Esophagus squamous epithelium (tissue), 5 donors: ENCODE data around the gene NSG2. TPM values are rescaled to one million over a fixed set of nuclear protein-coding genes. Genes with fewer than 3 reads are reported as not detected.

Source experiments
- DNase-seq: peaks from one replicate; lab custom pipeline; 2025; lab: John Stamatoyannopoulos, UW
- H3K27ac ChIP-seq, 4 donors: fragments of 200-600 bp; sonication (generic); one replicate each; pipeline ENCODE4 v1.5.1; 2016 to 2019; ENCODE audit warnings: mild to moderate bottlenecking in 1 of 4
- H3K27me3 ChIP-seq, 4 donors: fragments of 200-600 bp; sonication (generic); 1 replicate in 3 of 4; 2 replicates in 1 of 4; pipeline versions ENCODE4 v1.5.1 to v1.6.0; 2017 to 2021; ENCODE audit warnings: antibody characterized with exemption in 1 of 4
- H3K36me3 ChIP-seq, 3 donors: fragments of 200-600 bp; sonication (generic); one replicate each; pipeline ENCODE4 v1.5.1; 2016 to 2019
- H3K4me1 ChIP-seq, 3 donors: fragments of 200-600 bp; sonication (generic); one replicate each; pipeline ENCODE4 v1.5.1; 2017 to 2019
- H3K4me3 ChIP-seq, 4 donors: fragments of 200-600 bp; sonication (generic); 1 replicate in 3 of 4; 2 replicates in 1 of 4; pipeline ENCODE4 v1.5.1; 2016 to 2019; ENCODE audit warnings: mild to moderate bottlenecking in 2 of 4, moderate library complexity in 1 of 4
- H3K9me3 ChIP-seq, 3 donors: fragments of 200-600 bp; sonication (generic); one replicate each; pipeline ENCODE4 v1.5.1; 2016 to 2019
- POLR2A ChIP-seq, 4 donors: fragments of 450-650 bp; IDR thresholded peaks; one replicate each; pipeline ENCODE4 v1.6.1; 2017; ENCODE audit warnings: antibody characterized with exemption in 4 of 4, mild to moderate bottlenecking in 4 of 4, moderate library complexity in 3 of 4
- WGBS, 2 donors: methylation state at CpG; one replicate each; pipeline ENCODE4 v1.1.5; 2018; 5-methylcytosine and 5-hydroxymethylcytosine counted together
- intact Hi-C: fragments of 100-400 bp; cut with DNase I; formaldehyde crosslinking; loops from one replicate; pipeline ENCODE4 v1.15.0; 2022
- total RNA-seq, 4 donors: library from RNA; depleted of rRNA; stranded (reverse); fragments of >200 nt; gene quantifications; one replicate each; pipeline ENCODE4 v1.1.0, GENCODE V29; 2016
- TF ChIP-seq, protein P1 (sequence below), 6 experiments: fragments of 450-650 bp in 4 of 6; fragments of 200-600 bp in 2 of 6; sonication (generic) in 2 of 6; IDR thresholded peaks; one replicate each; pipeline ENCODE4 v1.5.1; 2016 to 2019; ENCODE audit warnings: antibody characterized with exemption in 6 of 6, mild to moderate bottlenecking in 4 of 6, moderate library complexity in 4 of 6
- donor health status: DM: yes; HTN: yes; CAD: no.

The NSG2 gene
- total RNA-seq: not detected

DNA sequence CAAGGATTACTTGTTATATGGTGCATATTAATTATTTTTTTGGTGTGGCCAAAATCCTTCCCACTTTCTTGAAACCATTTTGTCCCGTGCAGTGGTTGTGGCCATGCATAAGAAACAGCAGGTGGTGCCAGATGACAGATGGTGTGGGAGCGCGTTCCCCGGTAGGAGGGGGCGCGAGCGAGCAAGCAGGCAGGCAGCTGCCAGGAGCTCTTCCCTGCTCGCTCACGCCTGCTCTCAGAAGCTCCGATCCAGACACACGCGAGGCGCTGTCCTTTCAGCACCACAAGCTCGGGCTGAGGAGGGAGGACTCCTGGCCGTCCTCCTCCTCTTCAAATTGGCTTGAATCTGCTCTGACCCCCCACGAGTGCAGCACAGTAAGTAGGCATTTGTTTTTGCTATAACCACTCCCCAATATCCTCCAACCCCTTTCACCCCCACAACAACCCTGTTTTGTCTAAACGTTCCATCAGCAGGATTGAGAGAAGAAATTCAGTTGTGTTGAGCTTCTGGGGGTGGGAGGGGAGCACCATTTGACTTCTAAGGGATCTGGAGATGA is at the start of gene NSG2:
Gene NSG2, plus strand, starts transcription at position 237 of the 556 bp plus-strand sequence. CDS start 1,050 bp downstream, outside the sequence.
- intact Hi-C loops: loop anchor here (5.0 kb wide), 1 partner anchor 267 kb away; no protein-coding TSS in a partner anchor
- TF ChIP-seq, protein P1, sequence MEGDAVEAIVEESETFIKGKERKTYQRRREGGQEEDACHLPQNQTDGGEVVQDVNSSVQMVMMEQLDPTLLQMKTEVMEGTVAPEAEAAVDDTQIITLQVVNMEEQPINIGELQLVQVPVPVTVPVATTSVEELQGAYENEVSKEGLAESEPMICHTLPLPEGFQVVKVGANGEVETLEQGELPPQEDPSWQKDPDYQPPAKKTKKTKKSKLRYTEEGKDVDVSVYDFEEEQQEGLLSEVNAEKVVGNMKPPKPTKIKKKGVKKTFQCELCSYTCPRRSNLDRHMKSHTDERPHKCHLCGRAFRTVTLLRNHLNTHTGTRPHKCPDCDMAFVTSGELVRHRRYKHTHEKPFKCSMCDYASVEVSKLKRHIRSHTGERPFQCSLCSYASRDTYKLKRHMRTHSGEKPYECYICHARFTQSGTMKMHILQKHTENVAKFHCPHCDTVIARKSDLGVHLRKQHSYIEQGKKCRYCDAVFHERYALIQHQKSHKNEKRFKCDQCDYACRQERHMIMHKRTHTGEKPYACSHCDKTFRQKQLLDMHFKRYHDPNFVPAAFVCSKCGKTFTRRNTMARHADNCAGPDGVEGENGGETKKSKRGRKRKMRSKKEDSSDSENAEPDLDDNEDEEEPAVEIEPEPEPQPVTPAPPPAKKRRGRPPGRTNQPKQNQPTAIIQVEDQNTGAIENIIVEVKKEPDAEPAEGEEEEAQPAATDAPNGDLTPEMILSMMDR (IDR thresholded peaks at IDR 0.05): peak; percentile 40 to 73 (median 52)
- TF ChIP-seq POLR2A (IDR thresholded peaks at IDR 0.05): no peak
- Histone ChIP-seq H3K27ac (no peak within 1 kb of the TSS), H3K9me3 (no peaks in the 10 kb centered on the region), H3K4me3 (no peak within 1 kb of the TSS), H3K27me3 (peaks cover 0 to 15% (median 0%) of the 10 kb centered on the region in 4 donors), H3K36me3 (no peaks in the 10 kb centered on the region), H3K4me1 (no peaks in the 10 kb centered on the region)
- 4 to 6% methylated on average over 6 to 17 of the region's 17 CpGs for WGBS, 2 donors
- peak; percentile 4 for DNase-seq

DNA sequence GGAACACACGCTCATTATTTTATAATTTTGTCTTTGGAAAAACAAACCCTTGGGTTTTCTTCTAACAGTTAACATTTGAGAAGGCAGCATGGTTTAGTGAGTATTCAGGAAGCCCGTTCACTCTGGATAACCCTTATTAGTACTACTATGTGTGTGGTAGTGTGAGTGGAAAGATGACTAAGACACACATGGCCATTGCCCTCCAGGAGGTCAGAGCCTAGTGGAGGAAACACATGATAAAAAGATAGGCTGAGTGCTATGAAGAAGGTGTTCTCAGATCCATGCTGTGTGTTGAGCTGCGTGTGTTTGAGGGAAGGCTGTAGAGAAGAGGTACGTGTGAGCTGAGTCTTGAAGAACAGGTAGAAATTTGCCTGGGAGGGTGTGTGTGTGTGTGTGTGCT is 48.2 kb upstream of the NSG2 start:
- peaks cover 0 to 34% (median 2%) of the 10 kb centered on the region in 4 donors for H3K27me3 ChIP-seq
- no peaks in the 10 kb centered on the region for H3K4me1 ChIP-seq
- intact Hi-C loops: no loop called here
- H3K9me3 ChIP-seq: no peaks in the 10 kb centered on the region
- DNase-seq: no peak
- no peak overlapping the region for H3K4me3 ChIP-seq
- no peak overlapping the region for H3K27ac ChIP-seq
- H3K36me3 ChIP-seq: no peaks in the 10 kb centered on the region
- WGBS, 2 donors: 58 to 73% methylated on average over 4 of the region's 4 CpGs
- TF ChIP-seq POLR2A (IDR thresholded peaks at IDR 0.05): no peak
- TF ChIP-seq, protein P1 (IDR thresholded peaks at IDR 0.05): no peak

DNA sequence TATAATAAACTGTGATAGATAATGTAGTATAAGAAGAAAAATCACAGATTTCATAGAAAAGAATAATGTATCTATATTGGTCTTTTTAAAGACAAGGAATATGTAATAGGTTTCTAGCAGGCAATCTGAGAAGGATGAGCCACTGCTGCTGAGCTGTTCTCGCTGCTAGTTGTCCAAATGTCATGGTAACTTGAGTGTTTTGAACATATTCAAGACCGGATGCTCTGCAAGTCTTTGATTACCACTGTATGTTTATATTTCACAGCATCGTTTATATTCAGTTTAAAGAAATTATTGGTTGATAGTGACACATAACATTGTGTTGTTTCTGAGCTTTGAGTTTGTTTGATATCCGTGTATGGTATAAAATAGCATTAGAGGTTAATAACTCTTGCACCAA is 47.0 kb upstream of the NSG2 start:
- no peak for DNase-seq
- Histone ChIP-seq H3K4me1 (no peaks in the 10 kb centered on the region), H3K9me3 (no peaks in the 10 kb centered on the region), H3K36me3 (no peaks in the 10 kb centered on the region), H3K27me3 (peaks cover 0 to 25% (median 0%) of the 10 kb centered on the region in 4 donors), H3K27ac (no peak overlapping the region), H3K4me3 (no peak overlapping the region)
- TF ChIP-seq, protein P1 (IDR thresholded peaks at IDR 0.05): no peak
- TF ChIP-seq POLR2A (IDR thresholded peaks at IDR 0.05): no peak
- 44 to 62% methylated on average over 4 of the region's 4 CpGs for WGBS, 2 donors
- intact Hi-C loops: no loop called here

DNA sequence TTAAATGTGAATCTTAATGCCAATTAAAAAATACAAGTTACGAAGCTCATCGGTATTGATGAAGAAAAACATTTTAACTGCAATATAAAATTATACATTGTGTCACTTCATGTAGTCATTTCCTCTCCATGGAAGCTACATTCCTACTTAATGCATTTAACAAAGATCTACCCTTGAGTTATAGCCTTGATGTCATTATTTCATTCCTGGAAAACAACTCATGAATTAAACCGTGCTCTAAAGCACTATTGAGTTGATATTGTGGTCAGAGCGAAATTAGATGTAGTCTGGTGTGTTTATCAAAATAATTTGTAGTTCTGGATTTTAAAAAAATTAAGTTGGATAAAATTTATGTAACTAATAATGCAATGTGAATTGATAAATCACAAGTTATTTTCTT is 45.4 kb upstream of the NSG2 start:
- TF ChIP-seq, protein P1 (IDR thresholded peaks at IDR 0.05): no peak
- TF ChIP-seq POLR2A (IDR thresholded peaks at IDR 0.05): no peak
- Histone ChIP-seq H3K27ac (no peak overlapping the region), H3K36me3 (no peaks in the 10 kb centered on the region), H3K4me3 (no peak overlapping the region), H3K27me3 (peaks cover 0 to 21% (median 0%) of the 10 kb centered on the region in 4 donors), H3K4me1 (no peaks in the 10 kb centered on the region), H3K9me3 (no peaks in the 10 kb centered on the region)
- intact Hi-C loops: no loop called here
- 74 to 77% methylated on average over 4 of the region's 4 CpGs for WGBS, 2 donors
- DNase-seq: no peak

DNA sequence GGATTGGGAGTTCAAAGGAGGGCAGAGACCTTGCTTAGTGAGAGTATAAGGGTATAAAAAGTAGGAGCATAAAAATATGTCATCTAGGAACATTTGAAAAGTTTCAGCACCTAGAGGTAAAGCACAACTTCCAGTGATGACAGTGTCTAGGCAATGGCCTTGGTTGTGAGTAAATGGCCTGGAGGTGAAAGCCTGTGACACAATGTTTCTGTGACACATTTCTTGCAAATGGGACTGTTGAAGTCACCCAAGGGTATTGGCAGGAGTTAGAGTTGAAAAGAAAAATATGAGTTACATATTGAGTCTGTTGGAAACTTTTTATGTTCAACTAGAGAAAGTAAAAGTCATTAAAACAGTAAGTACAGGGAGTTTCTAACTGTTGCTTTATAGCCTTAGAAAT is 41.7 kb upstream of the NSG2 start:
- TF ChIP-seq, protein P1 (IDR thresholded peaks at IDR 0.05): no peak
- TF ChIP-seq POLR2A (IDR thresholded peaks at IDR 0.05): no peak
- H3K27ac ChIP-seq: no peak overlapping the region
- H3K4me1 ChIP-seq: no peaks in the 10 kb centered on the region
- intact Hi-C loops: no loop called here
- H3K9me3 ChIP-seq: no peaks in the 10 kb centered on the region
- DNase-seq: no peak
- no peaks in the 10 kb centered on the region for H3K36me3 ChIP-seq
- no peak overlapping the region for H3K4me3 ChIP-seq
- peaks cover 0 to 7% (median 0%) of the 10 kb centered on the region in 4 donors for H3K27me3 ChIP-seq
